OCI-LY7 (cell line): Measurements from ENCODE around the gene KRTAP5-6. TPM values are rescaled to one million over a fixed set of nuclear protein-coding genes. Genes with fewer than 3 reads are reported as not detected.
"Not testable (repeated sequence)": the region's sequence is repeated elsewhere in the genome, so short reads cannot be mapped to it uniquely, and the experiment has no call there.

Source experiments
- BruUV-seq: library from RNA; stranded (reverse); fragments of 400-500 nt; replicated peaks from 2 replicates; lab custom pipeline; 2021; lab: Mats Ljungman, UMichigan
- CTCF ChIA-PET: fragments of 300-600 bp; sonication (Branson Sonifier 250); formaldehyde crosslinking; loops from one replicate; lab custom pipeline; 2022; ENCODE audit warnings: antibody characterized with exemption; ENCODE audit not compliant: unreplicated experiment; lab: Charles Lee
- POLR2A ChIA-PET: fragments of 300-600 bp; sonication (Branson Sonifier 250); formaldehyde crosslinking; loops from one replicate; lab custom pipeline; 2022; ENCODE audit warnings: antibody characterized with exemption; lab: Charles Lee
- DNase-seq: peaks from one replicate; pipeline ENCODE4 v3.0.0-alpha.2; 2015; ENCODE audit warnings: low spot score
- H2AFZ ChIP-seq: fragments of 200-600 bp; sonication (generic), shearing (Covaris generic); 2 replicates; pipeline ENCODE4 v1.6.1; 2014; ENCODE audit warnings: mild to moderate bottlenecking, antibody characterized with exemption, low read length, moderate library complexity
- H3K27ac ChIP-seq: fragments of 200-600 bp; sonication (generic); 2 replicates; pipeline ENCODE4 v1.5.1; 2014; ENCODE audit warnings: mixed run types, low read depth, mild to moderate bottlenecking, moderate library complexity, low read length, inconsistent platforms; ENCODE audit not compliant: poor library complexity, severe bottlenecking
- H3K36me3 ChIP-seq: fragments of 200-600 bp; sonication (generic); 2 replicates; pipeline ENCODE4 v1.6.1; 2014; ENCODE audit warnings: mild to moderate bottlenecking, antibody characterized with exemption, low read length, moderate library complexity, mixed read lengths; ENCODE audit not compliant: insufficient read depth
- H3K4me1 ChIP-seq: fragments of 200-600 bp; sonication (generic); 2 replicates; pipeline ENCODE4 v1.5.1; 2014; ENCODE audit warnings: mild to moderate bottlenecking, low read length; ENCODE audit not compliant: insufficient read depth, poor library complexity, severe bottlenecking
- H3K4me2 ChIP-seq: fragments of 200-600 bp; sonication (generic); 2 replicates; pipeline ENCODE4 v1.6.1; 2014; ENCODE audit warnings: mild to moderate bottlenecking, low read length
- H3K4me3 ChIP-seq: fragments of 200-600 bp; sonication (generic); 2 replicates; pipeline ENCODE4 v1.5.1; 2014; ENCODE audit warnings: mild to moderate bottlenecking, low read depth, low read length; ENCODE audit not compliant: poor library complexity, severe bottlenecking
- H3K79me2 ChIP-seq: fragments of 200-600 bp; sonication (generic); 2 replicates; pipeline ENCODE4 v1.6.1; 2016; ENCODE audit warnings: low read depth, mild to moderate bottlenecking, low read length, moderate library complexity, mixed read lengths; ENCODE audit not compliant: insufficient read depth
- H3K9me2 ChIP-seq: fragments of 200-600 bp; sonication (generic); 2 replicates; pipeline ENCODE4 v1.6.1; 2016; ENCODE audit warnings: mild to moderate bottlenecking, low read length, mixed read lengths; ENCODE audit not compliant: insufficient read depth
- H3K9me3 ChIP-seq: fragments of 200-600 bp; sonication (generic); 2 replicates; pipeline ENCODE4 v1.6.1; 2014; ENCODE audit warnings: mild to moderate bottlenecking, mixed run types, low read length, mixed read lengths
- H4K20me1 ChIP-seq: fragments of 200-600 bp; sonication (generic); 2 replicates; pipeline ENCODE4 v1.6.1; 2014; ENCODE audit warnings: mild to moderate bottlenecking, antibody characterized with exemption, low read length, moderate library complexity, mixed read lengths; ENCODE audit not compliant: insufficient read depth
- CTCF ChIP-seq: fragments of 200-600 bp; sonication (generic); conservative IDR thresholded peaks from 2 replicates; pipeline ENCODE4 v1.5.1; 2014; ENCODE audit warnings: mild to moderate bottlenecking, antibody characterized with exemption, low read length, moderate library complexity, mixed read lengths
- EZH2phosphoT487 ChIP-seq: fragments of 200-600 bp; sonication (generic); IDR thresholded peaks from 2 replicates; pipeline ENCODE4 v1.6.1; 2018; ENCODE audit warnings: low read depth, borderline replicate concordance, mild to moderate bottlenecking, mixed run types, antibody characterized with exemption, low read length, moderate library complexity, mixed read lengths
- intact Hi-C: fragments of 100-400 bp; cut with micrococcal nuclease; formaldehyde crosslinking; loops from one replicate; pipeline ENCODE4 v1.10.0; 2022; ENCODE audit not compliant: unreplicated experiment
- total RNA-seq, 2 experiments: library from RNA; depleted of rRNA in 1 of 2; stranded (reverse); fragments of >200 nt in 1 of 2; shearing (Covaris generic) in 1 of 2; gene quantifications; 2 replicates each; pipeline ENCODE4 v1.2.3, GENCODE V29; 2014 to 2022

Gene KRTAP5-6
- total RNA-seq, 2 experiments from 2014 or later = not detected

- no TSS peak for BruUV-seq
- no peak overlapping the region for H3K4me3 ChIP-seq
- DNase-seq = peak; percentile 11
- no peaks in the 10 kb centered on the region for H3K36me3 ChIP-seq
- no peak for TF ChIP-seq EZH2phosphoT487
- TF ChIP-seq CTCF = no peak
- H2AFZ ChIP-seq = no peak overlapping the region
- no peaks in the 10 kb centered on the region for H3K79me2 ChIP-seq
- intact Hi-C loops = loop anchor here (10.0 kb wide), 1 partner anchor 495 kb away; no protein-coding TSS in a partner anchor
- ChIA-PET POLR2A (no interaction called here), CTCF (no interaction called here)
- no peak overlapping the region for H3K4me2 ChIP-seq
- H3K9me2 ChIP-seq = no peaks in the 10 kb centered on the region
- H3K9me3 ChIP-seq = no peaks in the 10 kb centered on the region
- no peak overlapping the region for H3K27ac ChIP-seq
- H3K4me1 ChIP-seq = no peaks in the 10 kb centered on the region
- H4K20me1 ChIP-seq = no peaks in the 10 kb centered on the region
Observed at GRCh38 chr11:1659506-1659905, 37.5 kb upstream of the KRTAP5-6 start.

DNA sequence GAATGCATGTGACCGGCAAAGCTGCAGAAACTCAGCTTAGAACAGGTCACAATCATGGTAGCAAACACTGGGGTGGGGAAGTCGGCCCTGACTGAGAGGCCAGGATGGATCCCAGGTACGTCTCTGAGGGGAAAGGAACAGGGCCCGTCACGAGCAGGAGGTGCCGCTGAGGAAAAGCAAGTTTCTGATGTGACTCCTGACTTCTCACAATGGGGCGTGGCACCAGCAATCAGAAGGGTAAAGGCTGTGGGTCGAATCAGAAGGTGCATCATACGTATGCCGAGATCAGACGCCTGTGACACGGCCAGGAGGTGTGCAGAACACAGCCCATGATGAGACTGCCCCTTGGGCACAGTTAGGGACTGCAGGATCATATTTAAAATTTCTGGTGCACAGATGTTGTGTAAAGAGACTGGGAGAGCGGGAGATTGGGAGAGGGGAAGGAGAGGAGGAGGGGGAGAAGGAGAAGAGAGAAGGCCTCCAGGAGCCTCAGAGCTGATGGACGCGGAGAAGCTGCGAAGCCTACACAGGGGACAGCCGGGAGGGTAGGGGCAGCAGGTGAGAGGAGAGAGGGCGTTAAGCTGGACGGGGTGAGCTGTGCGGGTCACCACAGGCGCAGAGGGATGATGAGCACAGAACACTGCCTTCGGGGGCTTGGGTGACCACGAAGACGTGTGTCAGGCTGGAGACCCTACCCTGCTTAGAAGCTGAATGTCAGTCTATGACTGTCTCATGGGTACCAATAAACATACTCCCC lies 36.7 kb upstream of the KRTAP5-6 start:
- H3K4me3 ChIP-seq = no peak overlapping the region
- intact Hi-C loops = no loop called here
- H3K36me3 ChIP-seq = no peaks in the 10 kb centered on the region
- TF ChIP-seq EZH2phosphoT487 = no peak
- TF ChIP-seq CTCF = no peak
- no TSS peak for BruUV-seq
- no peaks in the 10 kb centered on the region for H3K9me3 ChIP-seq
- no peaks in the 10 kb centered on the region for H3K4me1 ChIP-seq
- no peaks in the 10 kb centered on the region for H4K20me1 ChIP-seq
- no peaks in the 10 kb centered on the region for H3K79me2 ChIP-seq
- ChIA-PET POLR2A (no interaction called here), CTCF (no interaction called here)
- no peak overlapping the region for H3K27ac ChIP-seq
- H3K9me2 ChIP-seq = no peaks in the 10 kb centered on the region
- DNase-seq = no peak
- H3K4me2 ChIP-seq = no peak overlapping the region
- H2AFZ ChIP-seq = no peak overlapping the region

DNA sequence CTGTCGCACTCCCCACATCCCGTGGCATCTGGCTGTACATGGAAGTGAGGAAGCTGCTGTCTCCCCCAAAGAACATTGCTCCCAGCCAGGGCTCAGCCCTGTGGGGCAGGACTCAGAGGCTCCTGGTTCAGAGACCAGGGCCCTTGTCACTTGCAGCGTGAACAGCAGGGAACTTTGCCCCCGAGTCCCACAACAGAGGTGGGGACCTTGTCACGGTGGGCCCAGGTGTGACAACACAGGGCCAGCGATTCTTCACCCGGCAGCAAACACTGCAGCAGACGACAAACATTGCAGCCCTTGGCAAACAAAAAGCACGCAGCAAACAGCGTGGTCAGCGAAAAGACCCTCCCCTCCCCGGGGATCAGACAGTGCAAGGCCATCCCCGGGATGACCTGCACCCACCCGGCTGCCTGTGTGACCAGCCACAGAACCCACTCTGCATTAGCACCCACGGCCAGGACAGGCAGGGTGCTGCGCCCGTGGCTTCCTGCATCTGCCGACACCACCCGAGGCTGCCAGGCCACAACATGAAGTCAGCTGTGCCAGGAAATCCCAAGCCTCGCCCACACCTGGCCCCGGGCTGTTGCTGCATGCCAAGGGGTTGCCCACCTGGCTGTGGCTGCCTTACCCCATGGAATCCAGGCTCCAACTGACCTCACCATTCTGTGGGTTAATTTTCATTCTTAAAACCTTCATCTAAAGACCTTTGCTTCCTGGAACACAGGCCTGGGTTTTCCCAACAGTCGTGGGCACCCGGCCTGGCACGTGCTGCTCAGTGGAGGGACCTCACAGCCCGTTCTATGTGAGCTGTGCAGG lies 35.3 kb upstream of the KRTAP5-6 start:
- H3K9me3 ChIP-seq, DNase-seq, POLR2A ChIA-PET, BruUV-seq, H3K79me2 ChIP-seq, H3K4me3 ChIP-seq, H3K36me3 ChIP-seq, H3K4me2 ChIP-seq, H2AFZ ChIP-seq, H4K20me1 ChIP-seq, H3K4me1 ChIP-seq, H3K27ac ChIP-seq, H3K9me2 ChIP-seq, CTCF ChIA-PET, intact Hi-C loops: not testable (repeated sequence)

GRCh38 chr11:1662699-1663283 lies 34.2 kb upstream of the KRTAP5-6 start:
- H2AFZ ChIP-seq, POLR2A ChIA-PET, H3K27ac ChIP-seq, H3K4me2 ChIP-seq, H3K9me3 ChIP-seq, H4K20me1 ChIP-seq, H3K9me2 ChIP-seq, H3K4me3 ChIP-seq, CTCF ChIA-PET, H3K4me1 ChIP-seq, H3K79me2 ChIP-seq, intact Hi-C loops, DNase-seq, BruUV-seq, H3K36me3 ChIP-seq: not testable (repeated sequence)
